T-helper 1 cell (primary cell): ENCODE measurements around the gene WDR54.
A peak's percentile ranks its signal among the peaks of the same experiment; 100 is the strongest.
"Not testable (repeated sequence)": the region's sequence is repeated elsewhere in the genome, so short reads cannot be mapped to it uniquely, and the experiment has no call there.

Experiments
- DNase-seq, 5 donors: peaks; one replicate each; pipeline ENCODE4 v3.0.0-alpha.2; 2012 to 2020

Gene WDR54

DNA sequence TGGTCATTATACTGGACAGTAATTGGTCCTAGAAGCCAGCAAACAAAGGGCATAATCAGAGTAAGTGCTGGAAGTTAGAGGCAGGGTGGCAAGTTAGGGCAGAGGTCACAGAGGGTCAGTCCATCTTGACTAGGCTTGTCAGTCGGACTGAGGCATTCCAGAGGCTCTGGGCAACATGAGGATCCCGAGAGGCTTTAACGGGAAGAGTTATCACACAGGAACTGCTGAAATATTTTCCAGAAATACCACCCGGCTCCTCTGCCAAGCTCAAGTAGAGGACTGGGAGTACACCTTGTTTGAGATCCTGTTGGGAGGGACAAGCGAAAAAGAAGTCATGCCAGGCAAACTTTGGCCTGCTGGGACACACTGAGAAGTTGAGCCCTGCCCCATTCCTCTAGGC lies 13.8 kb upstream of the WDR54 start:
- no peak for DNase-seq

DNA sequence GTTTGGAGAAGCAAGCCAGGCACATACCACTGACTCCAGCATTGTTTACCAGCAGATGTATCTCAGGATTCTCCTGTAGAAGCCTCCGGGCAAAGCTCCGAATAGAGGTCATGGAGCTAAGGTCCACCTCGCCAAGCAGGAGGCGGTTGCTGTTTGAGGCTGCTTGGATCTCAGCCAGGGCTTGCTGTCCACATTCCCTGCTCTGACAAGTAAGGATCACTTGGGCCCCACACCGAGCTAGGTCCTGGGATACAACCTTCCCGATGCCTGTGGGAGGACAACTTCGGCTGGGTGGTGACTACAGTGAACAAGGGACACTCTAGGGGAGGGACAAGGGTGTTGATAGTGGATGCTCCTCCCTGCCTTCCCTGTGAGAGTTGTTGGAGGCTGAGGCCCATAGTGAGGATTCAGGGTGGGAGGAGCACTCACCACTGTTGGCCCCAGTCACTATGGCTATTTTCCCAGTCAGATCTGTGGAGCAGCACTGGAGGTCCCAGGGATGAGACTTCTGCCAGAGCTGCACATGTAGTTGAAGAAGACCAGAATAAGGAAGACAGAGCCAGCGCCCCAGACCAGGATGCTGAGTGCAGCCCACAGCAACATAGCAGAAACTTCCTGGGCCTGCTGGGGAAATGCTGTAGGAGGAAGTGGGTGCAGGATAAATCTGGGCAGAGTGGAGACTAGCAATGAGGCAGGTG lies 8.4 kb upstream of the WDR54 start:
- DNase-seq, result no peak

DNA sequence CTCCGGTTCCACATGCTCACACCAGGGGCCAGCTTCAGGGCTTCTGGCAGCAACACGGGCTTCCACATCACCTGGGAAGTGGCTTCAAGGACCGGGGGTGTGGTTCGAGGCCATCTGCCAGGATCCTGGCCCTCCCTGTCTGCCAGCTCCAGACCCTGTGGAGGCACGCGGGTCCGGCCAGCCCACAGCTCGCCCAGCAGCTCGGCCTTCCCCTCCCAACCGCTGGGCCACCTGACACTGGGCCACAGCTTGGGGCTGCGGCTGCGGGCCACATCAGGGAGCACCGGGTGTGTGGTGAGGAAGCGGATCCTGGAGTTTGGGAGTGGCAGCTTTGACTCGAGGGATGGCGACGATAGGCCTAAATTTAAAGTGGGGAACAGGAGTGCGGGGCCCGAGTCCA lies 7.1 kb upstream of the WDR54 start:
- no peak for DNase-seq

DNA sequence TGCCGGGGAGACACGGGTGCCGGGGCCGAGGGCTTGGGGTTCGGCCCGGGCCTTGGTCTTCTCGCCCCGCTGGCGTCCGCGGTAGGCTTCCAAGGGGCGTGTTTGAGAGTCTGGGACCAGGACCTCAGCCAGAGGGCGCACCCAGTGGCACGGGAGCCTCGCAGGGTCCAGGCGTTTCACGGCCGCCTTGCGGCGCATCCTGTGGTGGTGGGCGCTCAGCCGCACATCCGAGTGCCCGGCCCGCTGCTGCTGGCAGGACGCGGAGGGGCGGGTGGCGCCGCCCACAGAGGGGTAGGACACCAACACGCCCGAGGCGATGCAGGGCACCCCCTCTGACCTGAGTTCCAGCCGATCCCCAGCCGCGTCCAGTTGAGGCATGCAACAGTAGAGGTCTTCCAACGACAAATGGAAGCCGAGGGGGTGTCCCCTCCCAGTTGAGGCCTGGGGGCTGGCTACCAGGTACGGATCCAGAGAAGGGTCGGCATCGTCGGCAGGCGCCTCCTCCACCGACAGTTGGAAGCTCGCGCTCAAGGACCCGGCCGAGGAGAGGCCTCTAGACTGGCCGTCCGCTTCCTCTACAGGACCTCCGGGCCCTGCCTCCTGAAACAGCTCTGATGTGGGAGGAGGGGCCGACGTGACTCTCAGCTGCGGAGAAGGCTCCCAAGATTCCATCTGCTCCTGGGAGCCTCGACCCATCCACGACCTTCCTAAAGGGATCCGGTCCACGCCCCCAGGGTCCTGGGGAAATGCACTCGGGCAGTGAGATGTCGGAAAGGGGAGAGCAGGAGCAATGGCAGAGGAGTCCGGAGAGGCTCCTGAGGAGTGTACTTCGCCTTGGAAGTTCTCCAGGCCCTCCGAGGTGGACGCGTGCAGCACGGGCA lies 6.4 kb upstream of the WDR54 start:
- peak in 2 of 5 donors; percentile 19 to 36 for DNase-seq

- peak in 1 of 5 donors; percentile 17 for DNase-seq
These were observed 5.7 kb upstream of the WDR54 start for GRCh38 chr2:74415762-74416395.

DNA sequence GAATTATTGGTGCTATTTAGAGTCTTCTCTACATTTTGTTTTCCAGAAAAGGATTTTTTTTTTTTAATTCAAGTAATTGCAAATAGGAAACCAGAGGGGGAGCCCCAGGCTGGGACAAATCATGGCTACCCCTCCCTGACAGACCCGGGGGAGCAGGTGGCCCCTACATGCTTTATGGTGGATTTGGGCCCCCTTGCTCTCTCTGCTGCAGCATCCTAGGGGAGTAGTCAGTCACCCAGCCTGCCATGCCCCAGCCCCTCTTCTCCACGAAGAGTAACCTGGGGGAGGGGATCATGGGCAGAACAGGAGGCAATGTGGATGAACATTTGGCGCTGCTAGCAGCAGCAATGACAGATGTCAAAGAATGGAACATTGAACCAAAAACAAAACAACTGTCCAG lies 4.8 kb upstream of the WDR54 start:
- no peak for DNase-seq

GRCh38 chr2:74417197-74417596 lies 4.3 kb upstream of the WDR54 start:
- DNase-seq, result no peak

- no peak for DNase-seq
These were observed 3.8 kb upstream of the WDR54 start for GRCh38 chr2:74417763-74418162.

- no peak for DNase-seq
These were observed 3.2 kb upstream of the WDR54 start for GRCh38 chr2:74418312-74418711.

- no peak for DNase-seq
These were observed 2.2 kb upstream of the WDR54 start for GRCh38 chr2:74419345-74419744.

DNA sequence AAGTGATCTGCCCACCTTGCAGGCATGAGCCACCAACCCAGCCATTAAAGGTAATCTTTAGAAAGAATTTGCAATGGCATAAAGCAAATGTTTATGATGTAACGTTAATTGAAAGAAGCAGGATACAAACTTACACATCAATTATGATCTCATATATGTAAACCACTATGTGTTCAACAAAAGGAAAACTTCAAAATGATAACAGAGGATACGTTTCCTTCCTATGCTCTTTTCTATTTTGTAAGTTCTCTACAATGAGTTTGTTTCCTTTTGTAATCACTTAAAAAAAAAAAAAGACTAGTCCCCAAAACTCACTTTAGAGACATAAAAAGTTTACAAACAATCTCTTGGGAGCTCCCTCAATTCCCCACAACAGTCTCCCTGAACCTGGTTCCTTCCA lies 1.5 kb upstream of the WDR54 start:
- no peak for DNase-seq

DNA sequence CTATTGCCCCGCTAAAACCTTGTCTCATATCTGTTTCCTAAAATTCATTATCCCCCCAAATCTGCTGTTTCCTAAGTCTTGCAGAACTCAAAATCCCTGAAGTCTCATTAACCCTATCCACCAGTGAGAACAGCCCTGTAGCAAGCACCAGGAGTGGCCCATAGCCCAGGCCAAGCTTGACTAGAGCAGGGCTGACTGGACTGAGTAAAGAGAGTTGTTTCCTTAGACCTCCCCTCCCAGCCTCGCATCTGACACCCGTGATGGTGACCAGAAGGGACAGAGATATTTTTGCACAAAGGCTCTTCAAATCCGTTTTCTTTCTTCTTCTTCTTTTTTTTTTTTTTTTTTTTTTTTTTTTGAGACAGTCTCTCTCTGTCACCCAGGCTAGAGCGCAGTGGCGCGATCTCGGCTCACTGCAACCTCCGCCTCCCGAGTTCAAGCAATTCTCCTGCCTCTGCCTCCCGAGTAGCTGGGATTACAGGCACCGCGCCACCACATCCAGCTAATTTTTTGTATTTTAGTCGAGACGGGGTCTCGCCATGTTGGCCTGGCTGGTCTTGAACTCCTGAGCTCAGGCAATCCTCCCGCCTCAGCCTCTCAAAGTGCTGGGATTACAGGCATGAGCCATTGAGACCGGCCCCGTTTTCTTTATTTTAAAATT lies 957 bp upstream of the WDR54 start:
- DNase-seq, result not testable (repeated sequence)

DNA sequence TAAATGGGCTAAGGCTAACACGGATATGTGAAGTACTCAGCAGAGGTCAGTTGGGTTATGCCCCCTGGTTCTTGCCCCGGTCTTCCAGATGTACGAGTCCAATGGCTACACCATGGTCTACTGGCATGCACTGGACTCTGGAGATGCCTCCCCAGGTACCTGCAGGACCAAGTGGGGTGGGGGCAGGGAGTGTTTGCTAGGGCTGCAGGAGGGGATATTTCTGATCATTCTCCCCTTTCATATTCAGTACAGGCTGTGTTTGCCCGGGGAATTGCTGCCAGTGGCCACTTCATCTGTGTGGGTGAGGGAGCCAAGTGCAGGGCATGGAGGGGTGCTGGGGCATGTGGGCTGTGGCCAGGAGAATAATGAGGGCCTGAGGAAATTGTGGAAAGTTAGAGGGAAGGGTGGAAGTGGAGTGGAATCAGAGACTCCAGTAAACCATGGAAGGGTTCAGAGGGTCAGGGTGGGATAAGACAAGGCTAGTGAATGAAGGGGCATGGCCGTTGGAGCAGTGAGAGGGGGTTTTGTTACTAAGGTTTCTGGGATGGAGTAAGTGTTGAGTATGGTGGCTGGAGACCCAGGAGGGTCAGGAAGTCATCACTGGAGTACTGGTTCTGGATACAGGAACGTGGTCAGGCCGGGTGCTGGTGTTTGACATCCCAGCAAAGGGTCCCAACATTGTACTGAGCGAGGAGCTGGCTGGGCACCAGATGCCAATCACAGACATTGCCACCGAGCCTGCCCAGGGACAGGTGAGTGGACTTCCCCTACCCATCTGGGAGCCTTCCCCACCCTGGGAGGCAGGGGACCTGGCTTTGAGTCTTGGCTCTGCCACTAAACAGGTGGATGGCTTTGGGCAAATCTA lies 1.9 kb downstream of the WDR54 start:
- no peak for DNase-seq

GRCh38 chr2:74424139-74424992 lies 2.8 kb downstream of the WDR54 start:
- no peak for DNase-seq

DNA sequence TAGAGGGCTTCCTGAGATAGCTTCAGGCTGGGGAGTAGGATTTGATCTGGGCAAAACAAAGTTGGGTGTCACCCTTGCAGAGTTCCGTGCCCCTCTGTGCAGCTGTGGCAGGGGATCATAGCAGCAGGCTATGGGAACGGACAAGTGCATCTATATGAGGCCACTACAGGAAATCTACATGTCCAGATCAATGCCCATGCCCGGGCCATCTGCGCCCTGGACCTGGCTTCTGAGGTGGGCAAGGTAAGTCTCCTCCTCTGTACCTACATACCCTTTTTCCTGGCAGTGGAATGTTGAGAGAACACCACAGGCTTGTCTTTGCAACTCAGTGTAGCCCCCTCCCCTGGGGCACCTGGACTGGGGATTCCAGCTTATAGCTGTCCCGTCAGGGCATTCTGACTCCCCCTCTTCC lies 3.5 kb downstream of the WDR54 start:
- no peak for DNase-seq

- DNase-seq, result no peak
These were observed 4.0 kb downstream of the WDR54 start for GRCh38 chr2:74425523-74425922.

DNA sequence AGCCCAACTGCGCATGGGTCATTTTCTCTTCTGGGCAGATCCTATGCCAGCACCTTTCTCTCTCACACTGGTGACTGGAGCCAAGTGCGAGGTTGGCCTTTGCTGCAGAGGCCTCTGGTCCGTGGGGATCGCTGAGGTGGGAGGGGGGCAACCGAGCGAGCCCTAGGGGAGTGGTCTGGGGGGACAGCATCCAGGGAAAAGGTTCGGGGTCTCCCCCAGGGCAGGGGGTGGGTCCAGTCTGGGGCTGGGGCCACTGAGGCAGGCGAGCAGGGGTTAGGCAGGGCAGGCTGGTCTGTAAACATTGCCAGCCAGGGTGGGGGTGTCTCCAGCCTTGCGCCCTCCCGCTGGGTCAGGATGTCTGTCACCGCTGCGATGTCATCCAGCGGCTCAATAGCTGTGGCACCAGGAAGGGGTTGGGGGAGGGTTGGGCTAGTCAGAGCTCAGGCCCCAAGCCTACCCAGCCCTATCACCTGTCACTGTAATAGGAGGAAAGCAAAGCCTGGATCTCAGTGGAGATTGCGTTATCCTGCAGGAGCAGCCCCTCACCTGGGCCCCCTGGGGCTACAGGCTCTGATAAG lies 4.7 kb downstream of the WDR54 start:
- no peak for DNase-seq

- DNase-seq, result no peak
These were observed 6.0 kb downstream of the WDR54 start for GRCh38 chr2:74427551-74427950.

- DNase-seq, result no peak
These were observed 7.1 kb downstream of the WDR54 start for GRCh38 chr2:74428675-74429074.
